ENCODE results near the gene ASTN2. TPM values are rescaled to one million over a fixed set of nuclear protein-coding genes. Genes with fewer than 3 reads are reported as not detected.

The ASTN2 gene
- total and polyA plus RNA-seq, 9 of the 15 experiments (the other 6 are each of a cell fraction or from before 2014, with no cell fraction given): 0.56 to 3.5 (median 1.9) TPM

- no peak for TF ChIP-seq IRF1 (CRISPR knock-in tag; IDR thresholded peaks at IDR 0.05; ENCODE audit: borderline replicate concordance)
- TF ChIP-seq SMAD1 (IDR thresholded peaks at IDR 0.05; ENCODE audit: low read depth, low read length, partially characterized antibody): no peak
- no peak for TF ChIP-seq SIN3B (IDR thresholded peaks at IDR 0.05; ENCODE audit: low read depth)
- TF ChIP-seq USF1 (CRISPR knock-in tag; IDR thresholded peaks at IDR 0.05): no peak
- TF ChIP-seq ARID3A (IDR thresholded peaks at IDR 0.05; ENCODE audit: borderline replicate concordance, low read depth, low read length): peak; percentile 73; the same call in 1 of the 2 replicates
- TF ChIP-seq, protein P1, sequence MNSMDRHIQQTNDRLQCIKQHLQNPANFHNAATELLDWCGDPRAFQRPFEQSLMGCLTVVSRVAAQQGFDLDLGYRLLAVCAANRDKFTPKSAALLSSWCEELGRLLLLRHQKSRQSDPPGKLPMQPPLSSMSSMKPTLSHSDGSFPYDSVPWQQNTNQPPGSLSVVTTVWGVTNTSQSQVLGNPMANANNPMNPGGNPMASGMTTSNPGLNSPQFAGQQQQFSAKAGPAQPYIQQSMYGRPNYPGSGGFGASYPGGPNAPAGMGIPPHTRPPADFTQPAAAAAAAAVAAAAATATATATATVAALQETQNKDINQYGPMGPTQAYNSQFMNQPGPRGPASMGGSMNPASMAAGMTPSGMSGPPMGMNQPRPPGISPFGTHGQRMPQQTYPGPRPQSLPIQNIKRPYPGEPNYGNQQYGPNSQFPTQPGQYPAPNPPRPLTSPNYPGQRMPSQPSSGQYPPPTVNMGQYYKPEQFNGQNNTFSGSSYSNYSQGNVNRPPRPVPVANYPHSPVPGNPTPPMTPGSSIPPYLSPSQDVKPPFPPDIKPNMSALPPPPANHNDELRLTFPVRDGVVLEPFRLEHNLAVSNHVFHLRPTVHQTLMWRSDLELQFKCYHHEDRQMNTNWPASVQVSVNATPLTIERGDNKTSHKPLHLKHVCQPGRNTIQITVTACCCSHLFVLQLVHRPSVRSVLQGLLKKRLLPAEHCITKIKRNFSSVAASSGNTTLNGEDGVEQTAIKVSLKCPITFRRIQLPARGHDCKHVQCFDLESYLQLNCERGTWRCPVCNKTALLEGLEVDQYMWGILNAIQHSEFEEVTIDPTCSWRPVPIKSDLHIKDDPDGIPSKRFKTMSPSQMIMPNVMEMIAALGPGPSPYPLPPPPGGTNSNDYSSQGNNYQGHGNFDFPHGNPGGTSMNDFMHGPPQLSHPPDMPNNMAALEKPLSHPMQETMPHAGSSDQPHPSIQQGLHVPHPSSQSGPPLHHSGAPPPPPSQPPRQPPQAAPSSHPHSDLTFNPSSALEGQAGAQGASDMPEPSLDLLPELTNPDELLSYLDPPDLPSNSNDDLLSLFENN (IDR thresholded peaks at IDR 0.05; ENCODE audit: low read depth in 2 of 2, low read length in 2 of 2): no peak
- no peak for TF ChIP-seq PTBP1 (IDR thresholded peaks at IDR 0.05; ENCODE audit: low read depth, low read length)
- no peak for TF ChIP-seq CBFB (CRISPR knock-in tag; IDR thresholded peaks at IDR 0.05)
- TF ChIP-seq ZBED1 (IDR thresholded peaks at IDR 0.05): peak; percentile 94; the same call in 1 of the 2 replicates
- no peak for TF ChIP-seq HNRNPH1 (optimal IDR thresholded peaks at IDR 0.05; ENCODE audit: low read depth, low read length)
- no peak for TF ChIP-seq MTF1 (CRISPR knock-in tag; IDR thresholded peaks at IDR 0.05; ENCODE audit: borderline replicate concordance)
- TF ChIP-seq LEF1 (IDR thresholded peaks at IDR 0.05): peak; percentile 70
- no peak for TF ChIP-seq RFX7 (CRISPR knock-in tag; IDR thresholded peaks at IDR 0.05)
Observed at GRCh38 chr9:116471093-116471906, 943.6 kb downstream of the ASTN2 start (continued).

Data from K562 (cell line).